ENCODE results near the gene PRKN. TPM values are rescaled to one million over a fixed set of nuclear protein-coding genes. Genes with fewer than 3 reads are reported as not detected.

Gene PRKN
- total RNA-seq, 1 experiment from 2014 or later, result 2.0 TPM

GRCh38 chr6:161954699-161955276, 772.8 kb downstream of the PRKN start:
- Histone ChIP-seq H3K23me2 (ENCODE audit: insufficient read length, low read depth, low read length, poor library complexity, severe bottlenecking) (no peaks in the 10 kb centered on the region), H3K4me2 (ENCODE audit: insufficient read depth, insufficient read length, low read length) (no peak overlapping the region), H3K4me1 (ENCODE audit: insufficient read depth, low read length) (no peaks in the 10 kb centered on the region; the same call in 1 of the 2 replicates), H3K4ac (ENCODE audit: low read depth, low read length) (no peak overlapping the region), H3K27me3 (ENCODE audit: insufficient read depth, low read length) (no peaks in the 10 kb centered on the region), H2BK15ac (ENCODE audit: low read depth, low read length) (no peak overlapping the region), H3K56ac (ENCODE audit: insufficient read length, low read depth, low read length) (no peak overlapping the region), H3K23ac (ENCODE audit: insufficient read length, low read depth, low read length) (no peak overlapping the region), H3K18ac (ENCODE audit: insufficient read length, low read depth, low read length) (no peak overlapping the region), H4K5ac (ENCODE audit: insufficient read length, low read depth, low read length) (no peak overlapping the region), H2BK20ac (ENCODE audit: low read depth, low read length, poor library complexity, severe bottlenecking) (no peak overlapping the region), H2BK5ac (ENCODE audit: insufficient read length, low read length) (no peak overlapping the region), H3K9me3 (ENCODE audit: control insufficient read depth, low read depth, low read length) (peaks cover 5% of the 10 kb centered on the region), H3K27ac (ENCODE audit: insufficient read length, low read depth, low read length) (no peak overlapping the region), H3T11ph (ENCODE audit: low read length) (no peak overlapping the region), H4K91ac (ENCODE audit: insufficient read length, low read depth, low read length) (no peak overlapping the region), H3K14ac (ENCODE audit: insufficient read depth, low read length) (no peak overlapping the region), H3K79me1 (ENCODE audit: insufficient read depth, low read depth, low read length, poor library complexity, severe bottlenecking) (no peaks in the 10 kb centered on the region), H2AFZ (ENCODE audit: low read length) (no peak overlapping the region), H2BK120ac (ENCODE audit: low read depth, low read length, poor library complexity, severe bottlenecking) (no peak overlapping the region), H4K8ac (replicated peaks; ENCODE audit: insufficient read length, low read depth, low read length) (no peak overlapping the region), H3K9ac (ENCODE audit: extremely low read depth, insufficient read length, low read length) (no peak overlapping the region), H2BK12ac (ENCODE audit: insufficient read length, low read depth, low read length) (no peak overlapping the region), H4K20me1 (ENCODE audit: control insufficient read depth, insufficient read depth, insufficient read length) (no peaks in the 10 kb centered on the region), H3K79me2 (ENCODE audit: insufficient read depth, low read length) (no peaks in the 10 kb centered on the region), H2AK5ac (ENCODE audit: insufficient read length, low read length) (no peak overlapping the region)
- peaks cover 9 to 10% of the 10 kb centered on the region in 2 experiments for H3K9me3 Mint-ChIP-seq
- H3K4me3 Mint-ChIP-seq, result no peak overlapping the region
- WGBS (ENCODE audit: extremely low coverage, insufficient read length, low lambda C conversion rate), result no CpG with 5 or more reads among the region's 5 CpGs
- peaks cover 5 to 11% (median 6%) of the 10 kb centered on the region in 3 experiments for H3K36me3 Mint-ChIP-seq (ENCODE audit: insufficient read depth in 1 of 3, low read depth in 3 of 3)
- DNase-seq, result no peak
- TF ChIP-seq CTCF (conservative IDR thresholded peaks at IDR 0.05), result no peak
- peaks cover 12 to 13% of the 10 kb centered on the region in 2 experiments for H3K4me1 Mint-ChIP-seq
- H3K27me3 Mint-ChIP-seq (ENCODE audit: low read depth), result peaks cover 8% of the 10 kb centered on the region
- no peak overlapping the region for H3K27ac Mint-ChIP-seq
